ENCODE results near the gene SULT1A2. TPM values are rescaled to one million over a fixed set of nuclear protein-coding genes. Genes with fewer than 3 reads are reported as not detected.

The SULT1A2 gene
- total and polyA plus RNA-seq, 5 donors from 2014 or later: 0.39 TPM; not detected in 4

GRCh38 chr16:28592511-28592910 is 4.3 kb downstream of the SULT1A2 start:
- Mint-ChIP-seq H3K36me3 (peaks cover 24% of the 10 kb centered on the region), H3K4me3 (no peak overlapping the region), H3K9me3 (no peaks in the 10 kb centered on the region), H3K27ac (peak overlapping the region in 2 of 3 donors; percentile 49 to 79), H3K27me3 (no peaks in the 10 kb centered on the region), H3K4me1 (peaks cover 0 to 3% (median 1%) of the 10 kb centered on the region in 4 donors)
- Histone ChIP-seq H3K36me3 (ENCODE audit: control insufficient read depth, insufficient read depth, low read length) (peaks cover 38% of the 10 kb centered on the region), H3K4me3 (ENCODE audit: low read depth, low read length) (no peak overlapping the region), H3K9me3 (ENCODE audit: control insufficient read depth in 2 of 2, low read length in 2 of 2) (no peaks in the 10 kb centered on the region), H3K27ac (ENCODE audit: insufficient read depth, low read length, poor library complexity, severe bottlenecking) (no peak overlapping the region), H3K4me1 (ENCODE audit: control insufficient read depth, insufficient read depth, low read length, poor library complexity, severe bottlenecking) (no peaks in the 10 kb centered on the region), H3K27me3 (ENCODE audit: control insufficient read depth, insufficient read depth, low read length) (no peaks in the 10 kb centered on the region)
- no peak for ATAC-seq (ENCODE audit: low read depth in 2 of 2)
- DNase-seq: no peak

GRCh38 chr16:28591355-28591754 is 5.5 kb downstream of the SULT1A2 start:
- no peaks in the 10 kb centered on the region for H3K27me3 ChIP-seq (ENCODE audit: control insufficient read depth, insufficient read depth, low read length)
- DNase-seq (no peak), ATAC-seq (ENCODE audit: low read depth in 2 of 2) (no peak)
- no peak overlapping the region for H3K4me3 ChIP-seq (ENCODE audit: low read depth, low read length)
- Mint-ChIP-seq H3K36me3 (peaks cover 30% of the 10 kb centered on the region), H3K27me3 (no peaks in the 10 kb centered on the region), H3K4me3 (no peak overlapping the region), H3K4me1 (peaks cover 0 to 3% (median 1%) of the 10 kb centered on the region in 4 donors), H3K27ac (peak overlapping the region in 1 of 3 donors; percentile 14), H3K9me3 (no peaks in the 10 kb centered on the region)
- no peaks in the 10 kb centered on the region for H3K4me1 ChIP-seq (ENCODE audit: control insufficient read depth, insufficient read depth, low read length, poor library complexity, severe bottlenecking)
- H3K9me3 ChIP-seq (ENCODE audit: control insufficient read depth in 2 of 2, low read length in 2 of 2): no peaks in the 10 kb centered on the region
- no peak overlapping the region for H3K27ac ChIP-seq (ENCODE audit: insufficient read depth, low read length, poor library complexity, severe bottlenecking)
- peaks cover 48% of the 10 kb centered on the region for H3K36me3 ChIP-seq (ENCODE audit: control insufficient read depth, insufficient read depth, low read length)

- DNase-seq (no peak), ATAC-seq (ENCODE audit: low read depth in 2 of 2) (no peak)
- H3K4me1 ChIP-seq (ENCODE audit: control insufficient read depth, insufficient read depth, low read length, poor library complexity, severe bottlenecking): no peaks in the 10 kb centered on the region
- no peaks in the 10 kb centered on the region for H3K27me3 Mint-ChIP-seq
- H3K36me3 Mint-ChIP-seq: peaks cover 31% of the 10 kb centered on the region
- no peaks in the 10 kb centered on the region for H3K9me3 Mint-ChIP-seq
- H3K9me3 ChIP-seq (ENCODE audit: control insufficient read depth in 2 of 2, low read length in 2 of 2): no peaks in the 10 kb centered on the region
- H3K27ac Mint-ChIP-seq: no peak overlapping the region
- H3K4me3 Mint-ChIP-seq: no peak overlapping the region
- peaks cover 53% of the 10 kb centered on the region for H3K36me3 ChIP-seq (ENCODE audit: control insufficient read depth, insufficient read depth, low read length)
- no peaks in the 10 kb centered on the region for H3K27me3 ChIP-seq (ENCODE audit: control insufficient read depth, insufficient read depth, low read length)
- H3K4me1 Mint-ChIP-seq: peaks cover 0 to 3% (median 1%) of the 10 kb centered on the region in 4 donors
- H3K4me3 ChIP-seq (ENCODE audit: low read depth, low read length): no peak overlapping the region
- no peak overlapping the region for H3K27ac ChIP-seq (ENCODE audit: insufficient read depth, low read length, poor library complexity, severe bottlenecking)
Measured at GRCh38 chr16:28590384-28591340, 6.2 kb downstream of the SULT1A2 start.

- Mint-ChIP-seq H3K27ac (no peak overlapping the region), H3K36me3 (peaks cover 37% of the 10 kb centered on the region), H3K4me1 (peaks cover 0 to 3% (median 1%) of the 10 kb centered on the region in 4 donors), H3K4me3 (no peak overlapping the region), H3K9me3 (no peaks in the 10 kb centered on the region), H3K27me3 (no peaks in the 10 kb centered on the region)
- H3K36me3 ChIP-seq (ENCODE audit: control insufficient read depth, insufficient read depth, low read length): peaks cover 60% of the 10 kb centered on the region
- DNase-seq (no peak), ATAC-seq (ENCODE audit: low read depth in 2 of 2) (no peak)
- no peak overlapping the region for H3K27ac ChIP-seq (ENCODE audit: insufficient read depth, low read length, poor library complexity, severe bottlenecking)
- no peak overlapping the region for H3K4me3 ChIP-seq (ENCODE audit: low read depth, low read length)
- no peaks in the 10 kb centered on the region for H3K4me1 ChIP-seq (ENCODE audit: control insufficient read depth, insufficient read depth, low read length, poor library complexity, severe bottlenecking)
- H3K27me3 ChIP-seq (ENCODE audit: control insufficient read depth, insufficient read depth, low read length): no peaks in the 10 kb centered on the region
- H3K9me3 ChIP-seq (ENCODE audit: control insufficient read depth in 2 of 2, low read length in 2 of 2): no peaks in the 10 kb centered on the region
Measured at GRCh38 chr16:28589930-28590329, 6.9 kb downstream of the SULT1A2 start.

GRCh38 chr16:28589069-28589468 is 7.8 kb downstream of the SULT1A2 start:
- no peak overlapping the region for H3K4me3 Mint-ChIP-seq
- Histone ChIP-seq H3K27ac (ENCODE audit: insufficient read depth, low read length, poor library complexity, severe bottlenecking) (no peak overlapping the region), H3K9me3 (ENCODE audit: control insufficient read depth in 2 of 2, low read length in 2 of 2) (no peaks in the 10 kb centered on the region), H3K36me3 (ENCODE audit: control insufficient read depth, insufficient read depth, low read length) (peaks cover 63% of the 10 kb centered on the region), H3K4me1 (ENCODE audit: control insufficient read depth, insufficient read depth, low read length, poor library complexity, severe bottlenecking) (no peaks in the 10 kb centered on the region), H3K27me3 (ENCODE audit: control insufficient read depth, insufficient read depth, low read length) (no peaks in the 10 kb centered on the region), H3K4me3 (ENCODE audit: low read depth, low read length) (no peak overlapping the region)
- H3K36me3 Mint-ChIP-seq: peaks cover 41% of the 10 kb centered on the region
- ATAC-seq (ENCODE audit: low read depth in 2 of 2) (no peak), DNase-seq (no peak)
- H3K27ac Mint-ChIP-seq: no peak overlapping the region
- H3K27me3 Mint-ChIP-seq: no peaks in the 10 kb centered on the region
- H3K9me3 Mint-ChIP-seq: no peaks in the 10 kb centered on the region
- peaks cover 0 to 3% (median 1%) of the 10 kb centered on the region in 4 donors for H3K4me1 Mint-ChIP-seq

- no peaks in the 10 kb centered on the region for H3K4me1 Mint-ChIP-seq
- no peaks in the 10 kb centered on the region for H3K9me3 Mint-ChIP-seq
- DNase-seq (no peak), ATAC-seq (ENCODE audit: low read depth in 2 of 2) (no peak)
- H3K27me3 ChIP-seq (ENCODE audit: control insufficient read depth, insufficient read depth, low read length): no peaks in the 10 kb centered on the region
- H3K27ac ChIP-seq (ENCODE audit: insufficient read depth, low read length, poor library complexity, severe bottlenecking): no peak overlapping the region
- peaks cover 48% of the 10 kb centered on the region for H3K36me3 Mint-ChIP-seq
- H3K4me3 ChIP-seq (ENCODE audit: low read depth, low read length): no peak overlapping the region
- H3K27me3 Mint-ChIP-seq: no peaks in the 10 kb centered on the region
- H3K4me1 ChIP-seq (ENCODE audit: control insufficient read depth, insufficient read depth, low read length, poor library complexity, severe bottlenecking): no peaks in the 10 kb centered on the region
- H3K27ac Mint-ChIP-seq: peak overlapping the region in 1 of 3 donors; percentile 6
- H3K4me3 Mint-ChIP-seq: no peak overlapping the region
- no peaks in the 10 kb centered on the region for H3K9me3 ChIP-seq (ENCODE audit: control insufficient read depth in 2 of 2, low read length in 2 of 2)
- H3K36me3 ChIP-seq (ENCODE audit: control insufficient read depth, insufficient read depth, low read length): peaks cover 74% of the 10 kb centered on the region
Measured at GRCh38 chr16:28587386-28587785, 9.5 kb downstream of the SULT1A2 start.

GRCh38 chr16:28586466-28586865 is 10.4 kb downstream of the SULT1A2 start:
- no peak overlapping the region for H3K4me3 ChIP-seq (ENCODE audit: low read depth, low read length)
- no peaks in the 10 kb centered on the region for H3K9me3 ChIP-seq (ENCODE audit: control insufficient read depth in 2 of 2, low read length in 2 of 2)
- peaks cover 77% of the 10 kb centered on the region for H3K36me3 ChIP-seq (ENCODE audit: control insufficient read depth, insufficient read depth, low read length)
- H3K27ac ChIP-seq (ENCODE audit: insufficient read depth, low read length, poor library complexity, severe bottlenecking): no peak overlapping the region
- no peaks in the 10 kb centered on the region for H3K4me1 ChIP-seq (ENCODE audit: control insufficient read depth, insufficient read depth, low read length, poor library complexity, severe bottlenecking)
- no peaks in the 10 kb centered on the region for H3K27me3 ChIP-seq (ENCODE audit: control insufficient read depth, insufficient read depth, low read length)
- Mint-ChIP-seq H3K4me3 (no peak overlapping the region), H3K9me3 (no peaks in the 10 kb centered on the region), H3K27ac (no peak overlapping the region), H3K4me1 (no peaks in the 10 kb centered on the region), H3K27me3 (no peaks in the 10 kb centered on the region), H3K36me3 (peaks cover 44% of the 10 kb centered on the region)
- no peak for DNase-seq
- ATAC-seq (ENCODE audit: low read depth in 2 of 2): no peak

- Mint-ChIP-seq H3K36me3 (peaks cover 41% of the 10 kb centered on the region), H3K4me1 (no peaks in the 10 kb centered on the region), H3K27ac (no peak overlapping the region)
Measured at GRCh38 chr16:28585674-28586073, 11.2 kb downstream of the SULT1A2 start.

More at GRCh38 chr16:28585674-28586073, 11.2 kb downstream of the SULT1A2 start:
- H3K9me3 Mint-ChIP-seq: no peaks in the 10 kb centered on the region
- Histone ChIP-seq H3K27ac (ENCODE audit: insufficient read depth, low read length, poor library complexity, severe bottlenecking) (no peak overlapping the region), H3K4me1 (ENCODE audit: control insufficient read depth, insufficient read depth, low read length, poor library complexity, severe bottlenecking) (no peaks in the 10 kb centered on the region), H3K4me3 (ENCODE audit: low read depth, low read length) (no peak overlapping the region), H3K9me3 (ENCODE audit: control insufficient read depth in 2 of 2, low read length in 2 of 2) (no peaks in the 10 kb centered on the region), H3K36me3 (ENCODE audit: control insufficient read depth, insufficient read depth, low read length) (peaks cover 76% of the 10 kb centered on the region), H3K27me3 (ENCODE audit: control insufficient read depth, insufficient read depth, low read length) (no peaks in the 10 kb centered on the region)
- H3K27me3 Mint-ChIP-seq: no peaks in the 10 kb centered on the region
- no peak for ATAC-seq (ENCODE audit: low read depth in 2 of 2)
- no peak overlapping the region for H3K4me3 Mint-ChIP-seq
- no peak for DNase-seq
